HG02943 (cell line): ENCODE data around the gene CCDC177.
A peak's percentile ranks its signal among the peaks of the same experiment; 100 is the strongest.

Experiments
- ATAC-seq: cut with Tn5 transposase; IDR thresholded peaks from one replicate; pipeline ENCODE4 v1.9.1; 2021; ENCODE audit warnings: mild to moderate bottlenecking, low read depth, moderate library complexity; ENCODE audit not compliant: unreplicated experiment

Gene CCDC177

DNA sequence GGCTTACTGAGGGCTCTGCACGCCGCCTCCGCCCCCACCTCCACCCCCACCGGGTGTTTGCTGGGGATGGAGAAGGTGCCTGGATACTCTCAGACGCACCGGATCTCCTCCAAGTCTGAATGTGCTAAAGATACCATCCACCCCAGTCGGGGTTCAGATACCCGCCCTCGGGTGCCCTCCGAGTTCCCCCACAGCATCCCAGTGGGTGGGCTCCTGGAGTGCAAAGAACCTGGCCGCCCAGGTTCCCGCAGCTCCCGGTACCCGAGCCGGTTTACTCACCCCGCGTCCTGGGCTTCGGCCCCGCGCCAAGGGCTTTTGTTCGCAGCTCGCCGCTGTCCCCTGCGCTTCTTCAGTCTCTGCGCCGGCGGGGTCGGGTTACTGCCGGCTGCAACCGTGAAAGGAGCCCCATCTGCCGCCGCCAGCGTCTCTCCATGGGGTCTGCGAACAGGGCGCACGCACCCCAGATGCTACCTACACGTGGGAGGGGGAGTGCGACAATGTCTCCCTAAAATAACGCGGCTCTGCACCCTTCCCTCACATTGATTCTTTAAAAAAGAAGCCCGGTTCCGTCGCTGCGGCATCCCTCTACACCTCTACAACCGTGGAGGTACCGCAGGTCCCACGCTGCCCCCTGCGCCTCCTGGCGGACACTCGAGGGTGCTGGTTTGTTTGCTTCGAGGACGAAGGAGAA lies at the start of gene CCDC177:
Gene CCDC177 (minus strand): TSS at position 609 of the 691 bp plus-strand sequence. CDS start 1,249 bp downstream, outside the sequence.
- ATAC-seq: no peak

DNA sequence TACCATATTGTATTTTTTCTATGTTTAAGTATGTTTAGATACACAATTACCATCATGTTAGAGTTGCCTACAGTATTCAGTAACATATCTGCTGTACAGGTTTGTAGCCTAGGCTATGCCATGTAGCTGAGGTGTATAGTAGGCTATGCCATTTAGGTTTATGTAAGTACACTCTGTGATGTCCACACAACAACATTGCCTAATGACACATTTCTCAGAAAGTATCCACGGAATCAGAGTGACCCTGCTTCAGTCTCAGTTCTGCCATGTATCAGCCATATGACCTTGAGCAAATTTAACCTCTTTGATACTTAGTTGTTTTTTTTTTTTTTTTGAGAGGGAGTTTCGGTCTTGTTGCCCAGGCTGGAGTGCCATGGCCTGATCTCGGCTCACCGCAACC lies 49.5 kb upstream of the CCDC177 start:
- no peak for ATAC-seq

DNA sequence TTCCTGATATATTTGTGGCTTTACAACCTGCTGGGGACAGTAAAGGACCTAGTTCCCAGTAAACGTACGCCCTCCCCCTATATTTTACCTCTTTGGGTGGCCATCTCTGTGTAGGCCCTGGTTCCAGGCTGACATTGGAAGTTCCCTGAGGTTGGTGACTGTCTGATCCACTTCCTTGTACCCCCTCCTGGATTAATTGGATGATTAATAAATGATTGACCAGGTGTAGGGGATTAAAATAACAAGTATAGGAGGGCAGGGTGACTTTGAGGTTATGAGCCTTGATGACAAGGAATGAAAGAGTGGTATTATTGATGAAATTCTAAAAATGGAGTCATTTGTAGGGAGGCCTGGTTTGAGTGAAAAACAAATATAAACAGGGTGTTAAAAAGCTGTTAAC lies 46.3 kb upstream of the CCDC177 start:
- ATAC-seq: no peak

DNA sequence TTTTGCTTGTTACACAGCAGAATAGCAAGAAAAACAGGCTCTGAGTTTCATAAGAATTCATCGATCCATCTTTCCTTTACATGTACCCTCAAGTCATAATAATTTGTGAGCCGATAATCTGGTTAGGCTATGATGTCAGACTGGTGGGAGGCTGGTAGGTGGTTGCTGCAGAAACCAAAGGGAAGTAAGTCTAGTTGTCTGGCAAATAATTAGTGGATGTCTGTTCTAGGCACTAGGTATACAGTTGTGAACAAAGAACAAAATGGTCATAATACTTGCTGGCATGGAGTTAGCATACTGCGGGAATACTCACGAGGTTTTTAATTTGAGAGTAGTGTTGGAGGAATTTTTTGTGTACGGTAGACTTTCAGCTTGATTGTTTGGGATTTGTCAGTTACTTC lies 45.5 kb upstream of the CCDC177 start:
- ATAC-seq: no peak

DNA sequence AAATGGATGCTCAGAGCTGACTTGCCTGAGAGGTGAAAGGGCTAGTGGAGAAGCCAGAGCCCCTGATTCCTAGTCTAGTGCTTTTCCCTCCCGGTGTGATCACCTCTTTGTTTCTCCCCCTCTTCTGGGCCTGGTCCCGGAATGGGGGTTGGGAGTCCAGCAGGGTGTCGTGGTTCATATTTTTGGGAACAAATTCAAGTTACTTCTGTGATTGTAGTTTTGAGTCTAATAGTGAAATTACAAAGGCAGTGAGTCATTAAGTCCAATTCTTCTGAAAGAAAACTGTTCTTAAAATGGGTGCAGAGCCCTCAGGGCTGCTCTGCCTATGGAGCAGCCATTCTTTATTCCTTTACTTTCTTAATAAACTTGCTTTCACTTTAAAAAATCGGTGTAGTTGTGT lies 44.3 kb upstream of the CCDC177 start:
- ATAC-seq: no peak

DNA sequence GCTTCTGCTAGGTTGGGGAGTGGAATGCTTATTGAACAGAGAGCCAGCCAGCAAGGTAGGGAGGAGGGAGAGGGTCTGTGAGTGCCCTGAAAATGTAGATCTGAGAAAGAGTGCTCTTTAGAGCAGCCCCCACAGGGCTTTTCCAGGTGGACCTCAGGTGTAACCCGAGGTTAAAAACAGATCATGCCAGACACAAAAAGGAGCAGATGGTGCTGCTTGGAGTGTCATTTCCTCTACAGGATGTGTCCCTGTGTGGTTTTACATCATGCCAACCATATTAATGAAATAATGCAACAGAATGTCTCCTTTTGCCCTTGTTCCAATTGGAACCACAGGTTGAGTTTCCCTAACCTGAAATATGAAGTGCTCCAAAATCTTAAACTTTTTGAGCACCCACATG lies 43.1 kb upstream of the CCDC177 start:
- no peak for ATAC-seq

DNA sequence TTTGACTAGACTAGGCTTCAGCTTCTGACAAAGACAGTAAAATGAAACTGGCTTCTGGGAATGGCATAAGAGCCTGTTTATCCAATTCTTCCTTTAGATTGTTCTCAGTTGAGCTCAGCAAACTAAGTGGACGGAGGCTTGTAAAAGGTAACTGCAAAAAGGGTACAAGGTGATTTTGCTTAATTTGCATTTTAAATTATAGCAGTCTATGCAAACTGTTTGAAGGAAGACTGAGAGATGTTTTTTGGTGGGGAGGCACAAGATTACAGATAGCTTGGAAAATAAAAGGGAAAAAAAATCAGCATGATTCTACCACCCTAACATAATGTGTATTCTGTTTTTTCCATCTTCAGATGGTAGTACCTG lies 41.7 kb upstream of the CCDC177 start:
- no peak for ATAC-seq

DNA sequence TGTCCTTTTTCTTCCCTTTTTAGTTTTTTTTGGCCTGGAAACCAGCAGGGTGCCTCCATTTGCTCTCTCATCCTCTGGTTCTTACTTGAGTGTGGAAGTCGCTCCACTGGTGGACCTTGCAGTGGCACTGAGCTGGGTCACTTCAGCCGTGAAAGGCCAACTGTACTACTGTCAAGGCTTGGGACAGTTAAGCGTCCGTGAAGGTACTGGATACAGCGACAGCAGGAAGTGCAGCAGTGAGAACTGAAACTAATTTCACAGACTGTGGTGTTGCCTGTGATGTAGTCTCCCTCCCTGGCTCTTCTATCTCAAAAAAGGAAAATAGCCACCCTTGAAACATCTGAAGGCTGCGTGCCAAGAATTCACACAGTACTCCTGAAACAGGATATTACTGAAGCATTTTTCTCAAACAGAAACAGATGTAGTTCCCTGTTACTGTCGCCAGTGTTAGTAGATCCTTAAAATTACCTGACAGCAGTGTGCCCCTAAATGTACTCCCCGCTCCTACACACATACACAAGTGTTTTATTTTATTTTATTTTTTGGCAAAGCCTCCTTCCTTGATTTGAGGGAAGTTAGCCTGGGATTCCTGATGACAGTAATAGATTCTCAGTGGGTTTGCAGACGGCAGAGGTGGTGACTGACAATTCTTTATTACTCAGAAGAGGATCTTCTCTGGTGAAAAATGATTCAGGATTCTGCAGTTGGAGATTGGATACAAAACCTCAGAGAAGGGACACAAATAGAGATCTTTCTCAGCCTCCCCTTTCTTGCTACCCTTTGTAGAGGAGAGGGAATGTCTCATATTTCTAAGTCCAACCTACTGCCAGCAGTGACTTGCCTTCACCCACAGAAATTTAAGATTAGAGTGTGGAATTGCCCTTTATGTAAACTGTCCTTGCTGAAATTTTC lies 41.1 kb upstream of the CCDC177 start:
- ATAC-seq: peak; percentile 42

DNA sequence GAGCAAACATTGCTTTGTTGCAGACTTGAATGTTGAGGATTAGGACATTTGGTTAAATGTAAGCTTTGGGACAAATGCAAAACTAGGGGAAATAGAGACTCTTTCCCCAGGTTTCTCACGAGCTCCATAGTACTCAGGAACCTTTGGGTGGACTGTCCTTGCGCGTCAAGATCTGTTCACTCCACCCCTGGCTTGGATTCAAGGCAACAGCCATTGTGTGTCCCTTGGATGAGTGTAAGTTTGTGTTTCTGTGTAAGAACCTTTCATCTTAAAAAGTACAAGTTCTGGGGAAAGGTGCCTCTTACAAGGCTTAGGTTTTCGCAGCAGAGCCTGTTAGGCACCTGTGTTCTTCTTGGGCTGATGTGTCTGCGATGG lies 40.4 kb upstream of the CCDC177 start:
- peak; percentile 4 for ATAC-seq

DNA sequence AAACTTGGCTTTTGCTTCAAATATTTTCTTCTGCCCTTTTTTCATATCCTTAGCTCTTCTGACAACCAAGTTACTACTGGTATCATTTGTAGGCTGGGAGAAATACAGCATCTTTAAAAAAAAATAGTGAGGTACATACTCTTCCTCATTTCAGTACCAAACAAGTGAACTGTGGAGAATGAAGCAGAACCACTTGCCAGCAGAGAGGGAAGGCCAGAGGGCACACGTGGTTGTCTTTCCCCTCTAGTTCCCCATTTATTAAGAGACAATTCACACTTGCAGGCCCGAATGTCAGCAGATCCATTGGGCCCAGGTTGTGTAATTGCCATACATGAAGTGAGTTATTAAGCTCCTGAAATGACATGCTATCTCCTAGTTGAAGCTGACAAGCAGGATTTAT lies 39.9 kb upstream of the CCDC177 start:
- no peak for ATAC-seq

DNA sequence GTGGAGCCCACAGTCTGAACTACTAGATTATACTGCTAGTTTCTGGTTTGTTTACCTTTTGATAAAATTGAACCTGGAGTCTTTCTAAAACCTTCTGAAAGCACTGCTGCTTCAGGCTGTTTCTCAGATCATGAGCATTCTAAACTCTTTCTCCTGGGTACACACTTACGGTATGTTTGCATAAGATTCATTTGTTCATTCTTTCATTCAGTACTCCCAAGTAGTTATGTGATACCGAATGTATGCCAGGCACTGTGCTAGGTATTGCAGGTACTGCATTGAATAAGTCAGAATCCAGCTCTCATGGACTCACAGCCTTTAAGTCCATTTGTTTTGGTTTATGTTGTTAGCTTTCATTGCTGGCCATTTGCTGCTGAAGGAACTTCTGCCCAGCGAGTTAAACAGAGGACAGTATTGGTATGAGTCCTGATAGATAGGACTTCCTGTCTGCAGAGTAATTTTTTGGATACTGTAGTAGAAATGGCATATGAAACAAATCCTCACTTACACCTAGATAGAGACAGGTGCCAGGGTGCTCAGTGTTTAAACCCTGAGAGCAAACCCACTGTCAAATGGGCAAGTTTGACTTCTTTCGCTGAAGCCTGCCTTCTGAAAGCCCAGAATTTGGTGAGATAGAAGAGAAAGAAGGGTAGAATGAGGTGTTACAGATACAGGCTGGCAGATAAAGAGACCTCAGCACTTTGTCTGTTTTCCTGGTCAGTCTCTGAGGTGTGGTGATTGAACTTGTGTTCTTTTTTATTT lies 38.8 kb upstream of the CCDC177 start:
- no peak for ATAC-seq

DNA sequence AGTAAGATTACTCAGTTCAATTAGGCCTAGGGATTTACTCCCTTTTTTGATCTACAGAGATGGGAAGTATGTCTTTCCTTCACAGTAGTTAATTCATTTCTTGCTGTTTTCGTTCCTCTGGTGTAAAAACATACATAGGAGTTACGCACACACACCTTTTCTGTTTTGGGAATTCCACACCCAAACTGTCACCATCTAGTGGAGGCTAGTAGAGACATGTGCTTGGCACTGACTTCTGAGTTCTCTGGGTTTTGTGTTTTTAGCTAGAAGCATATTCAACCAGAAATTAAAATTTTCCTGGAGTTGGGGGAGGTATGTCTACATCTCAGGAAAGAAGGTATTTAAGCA lies 38.1 kb upstream of the CCDC177 start:
- ATAC-seq: no peak

DNA sequence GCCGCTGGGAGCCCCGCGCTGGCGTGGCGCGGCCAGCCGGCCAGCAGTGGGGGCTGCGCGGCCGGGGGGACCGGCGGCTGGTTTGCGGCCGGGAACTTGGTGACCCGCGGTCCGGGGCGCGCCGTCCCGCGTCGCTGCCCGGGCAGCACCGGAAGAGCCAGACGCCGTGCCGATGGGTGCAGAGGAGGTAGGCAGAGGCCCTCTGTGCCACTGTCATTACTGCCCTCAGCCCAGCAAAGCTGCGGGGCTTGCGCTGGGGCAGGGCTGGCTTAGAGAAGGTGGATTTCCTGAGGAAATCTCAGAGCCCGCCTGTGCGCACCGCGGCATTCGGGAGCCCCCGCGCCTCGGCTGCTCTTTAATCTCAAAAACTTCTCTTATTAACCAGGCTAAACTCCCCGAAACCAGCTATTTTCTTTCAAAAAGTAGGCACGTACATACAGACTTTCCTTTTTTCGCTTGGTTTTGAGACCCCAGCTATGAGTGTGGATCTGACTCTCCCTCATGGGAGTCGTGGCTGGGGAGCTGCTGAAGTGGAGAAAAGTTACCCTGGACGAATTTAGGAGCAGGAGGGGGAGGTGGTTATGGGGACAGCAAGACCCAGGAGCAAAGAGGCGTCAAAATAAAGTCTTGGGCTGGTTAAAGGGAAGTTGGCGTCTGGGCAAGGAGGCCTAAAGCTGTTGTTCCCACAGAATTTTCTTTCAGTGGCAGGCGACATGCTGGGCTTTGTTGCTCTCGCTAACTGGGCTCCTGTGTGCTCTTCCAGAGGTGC lies 37.5 kb upstream of the CCDC177 start:
- ATAC-seq: no peak

DNA sequence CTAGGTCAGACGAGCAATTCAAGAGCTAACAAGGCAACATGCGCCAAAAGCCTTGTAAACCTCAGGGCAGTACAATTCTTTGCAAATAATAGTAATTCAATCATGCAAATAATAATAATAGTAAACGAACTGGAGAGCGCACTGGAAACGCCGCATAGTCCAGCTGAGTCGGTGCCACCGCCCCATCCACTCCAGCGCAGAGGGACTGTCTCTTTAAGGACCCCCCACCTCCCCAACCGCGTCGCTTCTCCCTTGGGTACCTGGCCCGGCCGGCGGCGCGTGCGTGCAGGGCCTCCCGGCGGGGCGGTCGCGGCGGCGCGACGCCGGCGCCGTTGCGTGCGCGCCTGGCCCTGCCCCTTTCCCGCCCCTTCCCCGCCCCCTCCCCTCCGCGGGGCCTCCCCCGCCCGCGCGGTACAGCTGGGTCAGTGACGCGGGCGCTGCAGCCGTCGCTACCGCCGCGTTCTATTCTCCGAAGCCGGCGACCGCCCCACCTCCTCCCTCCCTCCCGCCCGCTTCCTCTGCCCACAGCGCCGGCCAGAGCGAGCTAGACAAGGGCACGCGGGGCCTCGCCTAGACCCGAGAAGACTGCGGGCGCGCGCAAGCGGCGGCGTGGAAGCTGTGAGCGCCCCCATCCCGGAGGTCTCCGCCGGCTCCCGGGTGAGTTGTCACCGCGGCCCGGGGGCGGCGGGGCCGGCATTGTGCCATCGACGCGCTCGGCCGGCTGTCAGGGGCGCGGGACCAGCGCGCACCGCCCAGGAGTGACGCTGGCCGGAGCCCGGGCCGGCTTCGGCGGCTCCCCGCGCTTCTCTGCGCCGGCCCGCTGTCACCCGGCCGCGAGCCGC lies 36.7 kb upstream of the CCDC177 start, which contains the start of gene SUSD6:
Gene SUSD6 (plus strand): TSS at position 425 of the 842 bp plus-strand sequence. CDS start 46,997 bp downstream, outside the sequence.
- peak; percentile 44 for ATAC-seq

DNA sequence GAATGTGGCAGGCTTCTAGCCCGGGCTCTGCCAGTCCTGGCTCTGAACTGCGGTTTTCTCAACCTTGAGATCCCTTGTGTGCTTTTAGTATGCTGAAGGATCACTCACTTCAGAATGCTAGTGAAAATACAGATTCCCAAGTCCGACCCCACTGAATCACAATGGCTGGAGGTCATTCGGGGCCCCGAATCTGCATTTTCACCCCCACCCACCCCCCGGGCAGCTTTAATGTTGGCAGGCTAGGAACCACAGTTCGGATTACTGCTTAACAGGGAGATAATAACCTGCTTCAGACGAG lies 36.2 kb upstream of the CCDC177 start:
- no peak for ATAC-seq

DNA sequence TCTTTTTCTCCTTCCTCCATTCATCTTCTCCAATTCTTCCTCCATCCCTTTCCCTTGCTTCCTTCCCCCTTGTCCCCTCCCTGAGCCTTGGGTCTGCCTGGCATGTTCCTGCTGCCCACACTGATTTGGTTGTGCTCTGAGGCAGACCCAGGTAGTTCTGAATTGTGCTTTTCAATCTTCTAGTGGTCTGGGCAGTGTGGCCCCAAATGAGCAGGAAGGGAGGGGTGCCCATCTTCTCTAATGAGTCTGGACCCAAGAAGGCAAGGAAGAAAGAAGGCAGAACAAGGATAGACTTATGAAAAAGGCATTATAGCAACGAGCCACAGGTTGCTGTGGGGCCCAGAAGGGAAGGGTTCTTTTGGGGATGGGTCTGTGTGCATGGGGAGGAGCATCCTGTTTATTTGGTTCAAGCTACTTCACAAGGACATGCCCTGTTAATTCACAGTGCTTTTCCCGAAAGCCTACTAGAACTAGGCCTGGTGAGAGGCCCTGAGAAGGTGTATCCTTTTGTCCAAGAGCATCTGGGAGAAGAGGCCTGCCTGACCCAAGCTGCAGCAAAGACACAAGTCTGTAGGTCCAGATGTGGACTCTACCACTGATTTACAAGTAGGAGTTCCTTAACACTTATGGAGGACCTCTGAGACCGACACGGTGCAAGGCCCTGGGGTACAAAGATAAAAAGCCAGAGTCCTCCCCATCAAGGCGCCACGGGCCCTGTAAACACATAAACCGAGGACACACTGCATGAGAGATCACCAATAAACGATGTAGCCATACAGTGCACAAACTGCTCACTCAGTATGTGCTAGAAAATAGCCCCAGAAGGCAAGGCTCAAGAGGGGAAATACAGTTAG lies 35.6 kb upstream of the CCDC177 start:
- ATAC-seq: no peak

DNA sequence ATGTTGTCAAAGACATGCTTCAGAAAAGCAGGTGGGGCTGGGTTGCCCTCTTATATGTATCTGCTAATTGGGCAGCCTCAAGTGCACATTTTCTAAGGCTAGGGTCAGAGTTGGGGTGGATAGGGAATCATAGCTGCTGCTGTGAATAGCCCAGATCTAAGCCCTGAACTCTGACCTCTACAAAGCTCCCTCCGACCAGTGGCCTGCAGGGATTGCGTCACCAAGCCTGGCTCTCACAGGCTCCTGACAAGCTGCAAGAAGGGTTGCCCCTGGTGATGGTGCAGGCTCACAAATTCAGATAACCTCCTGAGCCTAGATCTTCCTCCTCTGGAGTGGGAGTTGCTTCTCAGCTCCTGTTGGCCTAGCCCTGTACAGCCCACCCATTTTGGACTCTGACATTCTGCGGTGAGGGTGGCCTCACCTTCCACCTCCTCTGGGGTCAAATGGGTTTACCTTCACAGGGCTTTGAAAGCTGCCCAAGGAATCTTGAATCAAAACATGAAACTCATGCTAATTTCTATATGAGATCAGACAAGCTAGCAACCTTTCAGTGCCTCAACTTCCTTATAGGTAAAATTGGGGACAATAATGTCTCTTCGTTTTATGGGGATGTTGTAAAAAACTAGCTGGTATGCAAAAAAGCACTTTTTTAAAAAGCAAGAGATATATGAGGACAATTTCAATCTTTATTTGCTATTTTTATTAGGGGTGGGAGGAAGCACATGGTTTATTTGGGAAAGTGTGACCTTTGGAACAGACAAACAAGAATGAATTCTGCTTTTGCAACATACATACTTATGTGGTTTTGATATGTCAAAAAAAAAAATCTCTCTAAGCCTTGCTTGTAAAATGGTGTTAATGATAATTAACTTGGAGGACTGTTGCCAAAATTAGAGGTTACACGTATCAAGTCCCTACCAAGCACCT lies 31.9 kb upstream of the CCDC177 start:
- no peak for ATAC-seq

DNA sequence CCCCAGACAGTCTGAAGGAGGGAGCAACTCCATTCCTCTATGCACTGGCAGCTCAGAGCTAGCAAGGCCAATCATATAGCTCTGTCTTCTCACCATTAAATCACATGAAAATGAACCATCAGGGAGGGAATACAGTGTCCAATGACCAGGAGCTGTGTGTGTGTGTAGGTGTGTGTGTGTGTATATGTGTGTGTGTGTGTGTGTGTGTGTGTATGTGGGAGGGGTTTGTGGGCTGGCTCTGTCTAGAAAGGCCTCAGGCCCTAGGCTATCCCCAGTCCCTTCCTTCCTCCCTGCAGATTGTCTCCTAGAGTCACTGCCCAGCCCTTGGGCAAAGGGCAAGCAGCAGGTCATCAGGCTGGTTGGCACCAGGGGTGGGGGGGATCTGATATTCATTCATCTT lies 31.1 kb upstream of the CCDC177 start:
- no peak for ATAC-seq
